Measurements from ENCODE around the gene CITED2.

Gene CITED2

GRCh38 chr6:139355172-139355571 lies 19.3 kb downstream of the CITED2 start:
- Mint-ChIP-seq H3K36me3 (ENCODE audit: low read depth) (no peaks in the 10 kb centered on the region), H3K27me3 (ENCODE audit: low read depth) (peaks cover 5% of the 10 kb centered on the region), H3K4me3 (no peak overlapping the region), H3K27ac (no peak overlapping the region), H3K4me1 (no peaks in the 10 kb centered on the region), H3K9me3 (no peaks in the 10 kb centered on the region)
- TF ChIP-seq, protein P1, sequence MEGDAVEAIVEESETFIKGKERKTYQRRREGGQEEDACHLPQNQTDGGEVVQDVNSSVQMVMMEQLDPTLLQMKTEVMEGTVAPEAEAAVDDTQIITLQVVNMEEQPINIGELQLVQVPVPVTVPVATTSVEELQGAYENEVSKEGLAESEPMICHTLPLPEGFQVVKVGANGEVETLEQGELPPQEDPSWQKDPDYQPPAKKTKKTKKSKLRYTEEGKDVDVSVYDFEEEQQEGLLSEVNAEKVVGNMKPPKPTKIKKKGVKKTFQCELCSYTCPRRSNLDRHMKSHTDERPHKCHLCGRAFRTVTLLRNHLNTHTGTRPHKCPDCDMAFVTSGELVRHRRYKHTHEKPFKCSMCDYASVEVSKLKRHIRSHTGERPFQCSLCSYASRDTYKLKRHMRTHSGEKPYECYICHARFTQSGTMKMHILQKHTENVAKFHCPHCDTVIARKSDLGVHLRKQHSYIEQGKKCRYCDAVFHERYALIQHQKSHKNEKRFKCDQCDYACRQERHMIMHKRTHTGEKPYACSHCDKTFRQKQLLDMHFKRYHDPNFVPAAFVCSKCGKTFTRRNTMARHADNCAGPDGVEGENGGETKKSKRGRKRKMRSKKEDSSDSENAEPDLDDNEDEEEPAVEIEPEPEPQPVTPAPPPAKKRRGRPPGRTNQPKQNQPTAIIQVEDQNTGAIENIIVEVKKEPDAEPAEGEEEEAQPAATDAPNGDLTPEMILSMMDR (IDR thresholded peaks at IDR 0.05; ENCODE audit: unreplicated experiment in 3 of 3) = no peak

- Mint-ChIP-seq H3K36me3 (ENCODE audit: low read depth) (no peaks in the 10 kb centered on the region), H3K9me3 (no peaks in the 10 kb centered on the region), H3K27me3 (ENCODE audit: low read depth) (peaks cover 5% of the 10 kb centered on the region), H3K4me3 (no peak overlapping the region), H3K27ac (no peak overlapping the region), H3K4me1 (no peaks in the 10 kb centered on the region)
- TF ChIP-seq, protein P1 (IDR thresholded peaks at IDR 0.05; ENCODE audit: unreplicated experiment in 3 of 3) = no peak
Observed at GRCh38 chr6:139354189-139354588, 20.3 kb downstream of the CITED2 start.

GRCh38 chr6:139349464-139350020 lies 24.9 kb downstream of the CITED2 start:
- Mint-ChIP-seq H3K36me3 (ENCODE audit: low read depth) (no peaks in the 10 kb centered on the region), H3K4me1 (no peaks in the 10 kb centered on the region), H3K9me3 (no peaks in the 10 kb centered on the region), H3K27me3 (ENCODE audit: low read depth) (no peaks in the 10 kb centered on the region), H3K4me3 (no peak overlapping the region), H3K27ac (no peak overlapping the region)
- TF ChIP-seq, protein P1 (IDR thresholded peaks at IDR 0.05; ENCODE audit: unreplicated experiment in 3 of 3) = no peak

DNA sequence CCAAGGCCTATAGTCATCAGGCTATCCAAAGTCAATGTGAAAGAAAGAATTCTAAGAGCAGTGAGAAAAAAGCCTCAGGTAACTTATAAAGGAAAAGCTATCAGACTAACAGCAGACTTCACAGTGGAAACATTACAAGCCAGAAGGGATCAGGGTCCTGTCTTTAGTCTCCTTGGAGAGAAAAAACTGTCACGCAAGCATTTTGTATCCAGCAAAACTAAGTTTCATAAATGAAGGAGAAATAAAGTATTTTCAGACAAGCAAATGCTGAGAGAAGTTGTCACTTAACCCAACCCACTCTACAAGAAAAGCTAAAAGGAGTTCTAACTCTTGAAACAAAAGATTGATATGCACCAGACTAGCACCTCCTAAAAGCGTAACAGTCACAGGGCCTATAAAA lies 28.1 kb downstream of the CITED2 start:
- no peak overlapping the region for H3K27ac Mint-ChIP-seq
- no peaks in the 10 kb centered on the region for H3K4me1 Mint-ChIP-seq
- TF ChIP-seq, protein P1 (IDR thresholded peaks at IDR 0.05; ENCODE audit: unreplicated experiment in 3 of 3) = no peak
- H3K36me3 Mint-ChIP-seq (ENCODE audit: low read depth) = no peaks in the 10 kb centered on the region
- H3K9me3 Mint-ChIP-seq = peaks cover 7% of the 10 kb centered on the region
- H3K4me3 Mint-ChIP-seq = no peak overlapping the region
- peaks cover 5% of the 10 kb centered on the region for H3K27me3 Mint-ChIP-seq (ENCODE audit: low read depth)

DNA sequence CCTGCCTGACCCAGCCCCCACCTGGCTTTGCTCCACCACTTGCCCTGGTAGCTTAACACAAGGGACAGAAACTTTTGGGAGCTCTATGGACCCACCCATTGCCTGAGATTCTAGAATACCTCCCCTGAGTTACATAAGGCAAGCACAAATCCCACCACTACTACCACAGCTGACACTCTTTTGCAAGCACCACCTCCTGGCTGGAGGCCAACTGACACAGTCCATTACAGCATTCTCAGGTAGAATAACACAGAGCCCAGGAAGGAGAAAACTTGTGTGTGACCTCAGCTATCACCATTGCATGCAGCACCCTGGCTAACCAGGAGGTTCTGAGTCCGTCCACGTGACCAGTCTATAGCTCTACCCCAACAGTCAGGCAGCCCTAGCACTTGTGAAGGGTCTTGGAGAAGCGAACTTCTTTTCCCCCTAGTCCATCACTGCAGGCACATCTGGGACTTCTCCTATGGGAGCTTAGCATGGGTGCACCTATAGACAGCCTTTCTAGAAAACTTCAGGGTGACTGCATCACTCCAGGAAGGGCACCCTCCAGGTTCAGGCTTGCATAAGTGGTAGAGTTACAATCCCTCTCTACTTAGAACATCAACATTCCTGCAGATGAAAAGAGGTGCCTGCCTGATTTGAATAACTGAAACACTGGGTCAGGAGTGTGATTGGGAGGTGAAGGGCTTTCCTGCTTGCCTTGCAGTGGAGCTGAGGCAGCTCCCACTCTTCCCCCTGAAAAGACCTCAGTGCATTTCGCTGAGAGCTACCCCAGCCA lies 30.1 kb downstream of the CITED2 start:
- Mint-ChIP-seq H3K36me3 (ENCODE audit: low read depth) (no peaks in the 10 kb centered on the region), H3K4me1 (no peaks in the 10 kb centered on the region), H3K27ac (no peak overlapping the region), H3K9me3 (peaks cover 17% of the 10 kb centered on the region), H3K27me3 (ENCODE audit: low read depth) (peaks cover 5% of the 10 kb centered on the region), H3K4me3 (no peak overlapping the region)
- TF ChIP-seq, protein P1 (IDR thresholded peaks at IDR 0.05; ENCODE audit: unreplicated experiment in 3 of 3) = no peak

Measured in nephron (organoid).